B cell (primary cell): ENCODE data around the gene TMEM176A. TPM values are rescaled to one million over a fixed set of nuclear protein-coding genes. Genes with fewer than 3 reads are reported as not detected.
A peak's percentile ranks its signal among the peaks of the same experiment; 100 is the strongest.

Experiments used
- ATAC-seq: fragments of 200-7000 bp; cut with Tn5 transposase; one replicate; pipeline ENCODE4 v1.10.0; 2021; ENCODE audit warnings: low read depth, mild to moderate bottlenecking, moderate number of reproducible peaks, moderate library complexity
- CTCF ChIA-PET: fragments of 350-600 bp; sonication (Branson Sonifier 250); formaldehyde crosslinking; loops from one replicate; lab custom pipeline; 2021; ENCODE audit warnings: antibody characterized with exemption, inconsistent platforms; lab: Charles Lee
- POLR2A ChIA-PET: fragments of 350-600 bp; sonication (Branson Sonifier 250); formaldehyde crosslinking; loops from one replicate; lab custom pipeline; 2021; ENCODE audit warnings: antibody characterized with exemption; lab: Charles Lee
- DNase-seq: peaks from one replicate; pipeline ENCODE4 v3.0.0; 2013
- H2AFZ ChIP-seq: 2 replicates; pipeline ENCODE4 v1.6.1; 2012; ENCODE audit warnings: mild to moderate bottlenecking, low read depth, low read length; ENCODE audit not compliant: insufficient read depth, poor library complexity, severe bottlenecking
- H3K27ac ChIP-seq, 2 donors: 1 replicate in 1 of 2; 2 replicates in 1 of 2; pipeline ENCODE4 v1.5.1; 2012 to 2013; ENCODE audit warnings: low read length in 2 of 2, mild to moderate bottlenecking in 2 of 2, moderate library complexity in 1 of 2
- H3K27me3 ChIP-seq, 4 experiments: fragments of 200-600 bp in 1 of 4; sonication (generic) in 1 of 4; replicated peaks in 1 of 4; 1 replicate in 2 of 4; 2 replicates in 2 of 4; pipeline versions ENCODE4 v1.6.1 to v1.7.0; 2013 to 2016; ENCODE audit warnings: low read length in 3 of 4, mild to moderate bottlenecking in 2 of 4, mixed read lengths in 1 of 4, moderate library complexity in 1 of 4; ENCODE audit not compliant: insufficient read depth in 4 of 4, control insufficient read depth in 3 of 4; ENCODE audit errors: control extremely low read depth in 1 of 4
- H3K36me3 ChIP-seq, 2 experiments: replicated peaks in 1 of 2; 1 replicate in 1 of 2; 2 replicates in 1 of 2; pipeline versions ENCODE4 v1.6.1 to v1.7.1; 2013; ENCODE audit warnings: low read length in 1 of 2; ENCODE audit not compliant: insufficient read depth in 2 of 2, control insufficient read depth in 1 of 2; ENCODE audit errors: control extremely low read depth in 1 of 2, extremely low read depth in 1 of 2
- H3K4me1 ChIP-seq, 2 donors: fragments of 200-600 bp in 1 of 2; sonication (generic) in 1 of 2; 1 replicate in 1 of 2; 2 replicates in 1 of 2; pipeline versions ENCODE4 v1.5.1 to v1.6.1; 2013 to 2017; ENCODE audit warnings: low read length in 2 of 2; ENCODE audit not compliant: control insufficient read depth in 2 of 2, insufficient read depth in 2 of 2
- H3K4me2 ChIP-seq: replicated peaks from 2 replicates; pipeline ENCODE3; 2012; ENCODE audit warnings: mild to moderate bottlenecking, low read depth, low read length; ENCODE audit not compliant: poor library complexity, severe bottlenecking
- H3K4me3 ChIP-seq, 5 experiments: fragments of 200-600 bp in 1 of 5; sonication (generic) in 1 of 5; 1 replicate in 3 of 5; 2 replicates in 2 of 5; pipeline versions ENCODE4 v1.5.1 to v1.7.0; 2011 to 2016; ENCODE audit warnings: low read length in 4 of 5, mild to moderate bottlenecking in 4 of 5, low read depth in 2 of 5, control low read depth in 1 of 5, moderate library complexity in 1 of 5; ENCODE audit not compliant: insufficient read depth in 1 of 5; ENCODE audit errors: control extremely low read depth in 1 of 5, extremely low read depth in 1 of 5
- H3K79me2 ChIP-seq: fragments of 200-600 bp; sonication (generic); one replicate; pipeline ENCODE4 v1.6.0; 2016; ENCODE audit warnings: low read length; ENCODE audit not compliant: control insufficient read depth, insufficient read depth
- H3K9ac ChIP-seq: fragments of 200-600 bp; sonication (generic); 2 replicates; pipeline ENCODE4 v1.6.1; 2017; ENCODE audit warnings: mild to moderate bottlenecking, low read length, moderate library complexity
- H3K9me3 ChIP-seq, 3 donors: one replicate each; pipeline versions ENCODE4 v1.6.1 to v1.7.1; 2013; ENCODE audit warnings: low read length in 2 of 3; ENCODE audit not compliant: control insufficient read depth in 2 of 3, insufficient read depth in 1 of 3; ENCODE audit errors: control extremely low read depth in 1 of 3
- H4K20me1 ChIP-seq: 2 replicates; pipeline ENCODE4 v1.6.0; 2012; ENCODE audit warnings: mild to moderate bottlenecking, low read length; ENCODE audit not compliant: insufficient read depth, control insufficient read depth, poor library complexity, severe bottlenecking
- H3K27ac Mint-ChIP-seq: one replicate; pipeline ENCODE4 v1.8.0; 2021; ENCODE audit warnings: mixed read lengths
- H3K27me3 Mint-ChIP-seq: one replicate; pipeline ENCODE4 v1.8.0; 2021; ENCODE audit warnings: mixed read lengths
- H3K4me1 Mint-ChIP-seq: one replicate; pipeline ENCODE4 v1.8.0; 2021; ENCODE audit warnings: mixed read lengths
- H3K4me3 Mint-ChIP-seq: one replicate; pipeline ENCODE4 v1.8.0; 2021; ENCODE audit warnings: mixed read lengths
- H3K9me3 Mint-ChIP-seq: one replicate; pipeline ENCODE4 v1.8.0; 2022; ENCODE audit warnings: mixed read lengths; ENCODE audit not compliant: insufficient read depth
- EZH2 ChIP-seq: IDR thresholded peaks from 2 replicates; pipeline ENCODE4 v1.6.1; 2012; ENCODE audit warnings: borderline replicate concordance, low read depth, mild to moderate bottlenecking, moderate library complexity, low read length; ENCODE audit not compliant: insufficient read depth, poor library complexity, severe bottlenecking
- WGBS: methylation state at CpG from one replicate; pipeline ENCODE4 v1.1.5; 2013; ENCODE audit warnings: missing lambda C conversion rate; ENCODE audit not compliant: insufficient coverage; 5-methylcytosine and 5-hydroxymethylcytosine counted together
- intact Hi-C: fragments of 100-400 bp; cut with micrococcal nuclease; formaldehyde crosslinking; loops from one replicate; pipeline ENCODE4 v1.10.0; 2022
- polyA plus RNA-seq: library from polyadenylated mRNA; depleted of rRNA; stranded (reverse); fragments of >200 nt; gene quantifications from 2 replicates; pipeline ENCODE4 v1.2.3, GENCODE V29; 2012
- total RNA-seq, 2 donors: library from RNA; stranded (reverse); fragments of 120-200 nt in 1 of 2; gene quantifications; 1 replicate in 1 of 2; 2 replicates in 1 of 2; pipeline versions ENCODE4 v1.2.3 to v1.2.4, GENCODE V29; 2013 to 2022
- TF ChIP-seq, protein P1 (sequence below): fragments of 200-600 bp; IDR thresholded peaks from one replicate; pipeline ENCODE4 v1.8.0; 2022; ENCODE audit warnings: antibody characterized with exemption, mild to moderate bottlenecking

TMEM176A gene
- total and polyA plus RNA-seq, 2 donors (not counting 1 experiment from before 2014, with no cell fraction given): 1.1 TPM; not detected in 1

DNA sequence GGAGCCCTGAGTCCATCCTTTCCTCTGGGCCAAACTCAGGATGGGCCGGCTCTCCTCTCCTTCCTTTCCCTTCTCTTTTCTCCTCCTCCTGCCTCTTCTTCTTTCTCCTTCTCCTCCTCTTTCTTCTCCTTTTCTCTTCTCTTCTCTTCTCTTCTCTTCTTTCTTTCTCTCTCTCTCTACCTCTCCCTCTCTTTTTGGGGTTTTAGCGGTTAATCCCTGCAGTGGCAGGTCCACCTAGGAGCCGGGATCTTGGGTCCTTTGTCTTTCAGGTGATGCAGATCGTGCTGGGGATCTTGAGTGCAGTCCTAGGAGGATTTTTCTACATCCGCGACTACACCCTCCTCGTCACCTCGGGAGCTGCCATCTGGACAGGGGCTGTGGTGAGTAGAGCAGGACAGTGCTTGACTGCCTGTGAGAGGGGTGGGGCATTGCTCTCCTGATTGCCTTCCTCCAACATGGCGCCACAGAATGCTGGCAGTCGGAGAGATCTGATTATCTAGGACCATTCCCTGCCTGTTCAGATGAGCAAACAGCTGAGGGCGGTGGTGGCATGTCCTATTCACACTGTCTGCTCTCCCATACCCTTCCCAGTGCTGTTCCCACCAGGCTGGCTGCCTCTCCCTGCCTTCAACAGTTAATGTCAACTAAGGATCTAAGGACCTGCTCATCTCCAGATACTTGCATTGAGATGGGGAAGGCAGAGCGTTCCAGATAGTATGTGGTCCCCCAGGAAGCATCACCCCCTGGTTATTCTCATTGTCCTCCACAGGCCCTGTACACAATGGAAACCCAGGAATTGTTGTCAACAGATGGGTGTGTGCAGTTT lies 1.6 kb downstream of the TMEM176A start:
- no peak for DNase-seq
- peaks cover 0 to 31% (median 15%) of the 10 kb centered on the region in 3 donors for H3K9me3 ChIP-seq
- H3K9me3 Mint-ChIP-seq: peaks cover 4% of the 10 kb centered on the region
- no peak overlapping the region for H3K9ac ChIP-seq
- H3K27ac ChIP-seq: no peak overlapping the region
- H3K4me1 Mint-ChIP-seq: peaks cover 10% of the 10 kb centered on the region
- peaks cover 0 to 63% (median 20%) of the 10 kb centered on the region in 4 experiments for H3K27me3 ChIP-seq
- H3K79me2 ChIP-seq: no peaks in the 10 kb centered on the region
- ChIA-PET POLR2A (no interaction called here), CTCF (no interaction called here)
- H4K20me1 ChIP-seq: no peaks in the 10 kb centered on the region
- TF ChIP-seq, protein P1, sequence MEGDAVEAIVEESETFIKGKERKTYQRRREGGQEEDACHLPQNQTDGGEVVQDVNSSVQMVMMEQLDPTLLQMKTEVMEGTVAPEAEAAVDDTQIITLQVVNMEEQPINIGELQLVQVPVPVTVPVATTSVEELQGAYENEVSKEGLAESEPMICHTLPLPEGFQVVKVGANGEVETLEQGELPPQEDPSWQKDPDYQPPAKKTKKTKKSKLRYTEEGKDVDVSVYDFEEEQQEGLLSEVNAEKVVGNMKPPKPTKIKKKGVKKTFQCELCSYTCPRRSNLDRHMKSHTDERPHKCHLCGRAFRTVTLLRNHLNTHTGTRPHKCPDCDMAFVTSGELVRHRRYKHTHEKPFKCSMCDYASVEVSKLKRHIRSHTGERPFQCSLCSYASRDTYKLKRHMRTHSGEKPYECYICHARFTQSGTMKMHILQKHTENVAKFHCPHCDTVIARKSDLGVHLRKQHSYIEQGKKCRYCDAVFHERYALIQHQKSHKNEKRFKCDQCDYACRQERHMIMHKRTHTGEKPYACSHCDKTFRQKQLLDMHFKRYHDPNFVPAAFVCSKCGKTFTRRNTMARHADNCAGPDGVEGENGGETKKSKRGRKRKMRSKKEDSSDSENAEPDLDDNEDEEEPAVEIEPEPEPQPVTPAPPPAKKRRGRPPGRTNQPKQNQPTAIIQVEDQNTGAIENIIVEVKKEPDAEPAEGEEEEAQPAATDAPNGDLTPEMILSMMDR: no peak
- TF ChIP-seq EZH2: no peak
- no peak overlapping the region for H3K27ac Mint-ChIP-seq
- H3K27me3 Mint-ChIP-seq: peaks cover 49% of the 10 kb centered on the region
- no peak overlapping the region for H3K4me2 ChIP-seq
- intact Hi-C loops: no loop called here
- no peak overlapping the region for H3K4me3 ChIP-seq
- WGBS: 95% methylated on average over 9 of the region's 12 CpGs
- H2AFZ ChIP-seq: no peak overlapping the region
- H3K4me1 ChIP-seq: peaks cover 4 to 18% of the 10 kb centered on the region in 2 donors
- peak overlapping the region; percentile 37 for H3K4me3 Mint-ChIP-seq
- no peak for ATAC-seq
- H3K36me3 ChIP-seq: no peaks in the 10 kb centered on the region

DNA sequence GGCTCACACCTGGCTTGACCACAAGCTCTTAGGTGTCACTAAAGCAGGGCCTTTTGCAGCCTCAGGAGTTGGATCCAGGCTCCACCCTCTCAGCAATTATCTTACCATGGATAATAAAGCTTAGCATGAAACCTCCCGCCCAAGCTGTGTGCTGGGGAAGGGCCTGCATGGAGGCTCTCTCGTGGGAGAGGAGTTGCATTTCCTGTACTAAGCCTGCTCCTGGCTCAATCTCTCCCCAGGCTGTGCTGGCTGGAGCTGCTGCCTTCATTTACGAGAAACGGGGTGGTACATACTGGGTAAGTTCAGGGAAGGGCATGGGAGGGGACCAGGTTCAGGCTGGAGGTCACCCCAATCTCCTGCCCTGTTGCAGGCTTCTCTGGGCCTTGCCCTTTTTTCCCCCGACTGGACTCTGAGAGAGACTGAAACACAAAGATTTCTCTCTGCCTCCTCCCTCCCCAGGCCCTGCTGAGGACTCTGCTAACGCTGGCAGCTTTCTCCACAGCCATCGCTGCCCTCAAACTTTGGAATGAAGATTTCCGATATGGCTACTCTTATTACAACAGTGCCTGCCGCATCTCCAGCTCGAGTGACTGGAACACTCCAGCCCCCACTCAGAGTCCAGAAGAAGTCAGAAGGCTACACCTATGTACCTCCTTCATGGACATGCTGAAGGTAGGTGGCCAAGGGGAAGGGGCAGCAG lies 2.7 kb downstream of the TMEM176A start:
- no peak overlapping the region for H3K27ac ChIP-seq
- DNase-seq (no peak), ATAC-seq (no peak)
- ChIA-PET CTCF (no interaction called here), POLR2A (no interaction called here)
- H3K4me2 ChIP-seq: no peak overlapping the region
- TF ChIP-seq, protein P1: no peak
- TF ChIP-seq EZH2: no peak
- WGBS: 91% methylated on average over 8 of the region's 10 CpGs
- H3K27me3 ChIP-seq: peaks cover 0 to 63% (median 20%) of the 10 kb centered on the region in 4 experiments
- Mint-ChIP-seq H3K27me3 (peaks cover 47% of the 10 kb centered on the region), H3K4me3 (no peak overlapping the region), H3K4me1 (peaks cover 10% of the 10 kb centered on the region), H3K9me3 (peaks cover 4% of the 10 kb centered on the region), H3K27ac (no peak overlapping the region)
- no peak overlapping the region for H3K9ac ChIP-seq
- H3K36me3 ChIP-seq: no peaks in the 10 kb centered on the region
- peaks cover 0 to 37% (median 15%) of the 10 kb centered on the region in 3 donors for H3K9me3 ChIP-seq
- H3K4me3 ChIP-seq: no peak overlapping the region
- H2AFZ ChIP-seq: no peak overlapping the region
- no peaks in the 10 kb centered on the region for H4K20me1 ChIP-seq
- no peaks in the 10 kb centered on the region for H3K79me2 ChIP-seq
- intact Hi-C loops: no loop called here
- H3K4me1 ChIP-seq: peaks cover 4 to 18% of the 10 kb centered on the region in 2 donors
